ENCODE data around the gene ZCCHC7.

- TF ChIP-seq CTCF (conservative IDR thresholded peaks at IDR 0.05): no peak
- TF ChIP-seq ZFX (IDR thresholded peaks at IDR 0.05): no peak
Observed at GRCh38 chr9:37290940-37291485, 170.6 kb downstream of the ZCCHC7 start.

Measured in C4-2B (cell line).